H4 (cell line): ENCODE data around the gene PDLIM4. TPM values are rescaled to one million over a fixed set of nuclear protein-coding genes. Genes with fewer than 3 reads are reported as not detected.
A peak's percentile ranks its signal among the peaks of the same experiment; 100 is the strongest.

ENCODE experiments used
- DNase-seq: peaks from one replicate; pipeline ENCODE4 v3.0.0-alpha.2; 2015; ENCODE audit warnings: low spot score
- total RNA-seq: library from RNA; depleted of rRNA; stranded (reverse); fragments of >200 nt; shearing (Covaris generic); gene quantifications from 2 replicates; pipeline ENCODE4 v1.2.3, GENCODE V29; 2014

Gene PDLIM4
- total RNA-seq, 1 experiment from 2014 or later = 96.0 TPM

GRCh38 chr5:132267166-132267739 lies 9.8 kb downstream of the PDLIM4 start:
- DNase-seq = no peak

- no peak for DNase-seq
Observed at GRCh38 chr5:132267931-132268768, 10.7 kb downstream of the PDLIM4 start.

GRCh38 chr5:132268769-132269551 lies 11.5 kb downstream of the PDLIM4 start:
- peak; percentile 49 for DNase-seq

- DNase-seq = no peak
Observed at GRCh38 chr5:132269635-132270334, 12.3 kb downstream of the PDLIM4 start.

- no peak for DNase-seq
Observed at GRCh38 chr5:132270335-132270665, 12.8 kb downstream of the PDLIM4 start.

- DNase-seq = no peak
Observed at GRCh38 chr5:132270706-132271105, 13.2 kb downstream of the PDLIM4 start.

- no peak for DNase-seq
Observed at GRCh38 chr5:132271251-132272246, 14.1 kb downstream of the PDLIM4 start.

GRCh38 chr5:132272311-132273210 lies 15.1 kb downstream of the PDLIM4 start:
- no peak for DNase-seq

GRCh38 chr5:132273631-132274030 lies 16.1 kb downstream of the PDLIM4 start:
- DNase-seq = no peak

GRCh38 chr5:132274050-132274792 lies 16.7 kb downstream of the PDLIM4 start:
- no peak for DNase-seq

- DNase-seq = no peak
Observed at GRCh38 chr5:132275367-132276220, 18.1 kb downstream of the PDLIM4 start.

- DNase-seq = no peak
Observed at GRCh38 chr5:132277256-132277655, 19.8 kb downstream of the PDLIM4 start.

- DNase-seq = no peak
Observed at GRCh38 chr5:132277971-132278853, 20.7 kb downstream of the PDLIM4 start.

GRCh38 chr5:132279801-132280200 lies 22.3 kb downstream of the PDLIM4 start:
- no peak for DNase-seq

GRCh38 chr5:132280371-132281240 lies 23.1 kb downstream of the PDLIM4 start:
- DNase-seq = no peak
